ENCODE results near the gene KRTAP4-8.
"Not testable (repeated sequence)": the region's sequence is repeated elsewhere in the genome, so short reads cannot be mapped to it uniquely, and the experiment has no call there.

Gene KRTAP4-8

GRCh38 chr17:41063449-41063848 is 34.5 kb downstream of the KRTAP4-8 start:
- no peak for DNase-seq

GRCh38 chr17:41061964-41062363 is 36.0 kb downstream of the KRTAP4-8 start:
- DNase-seq: no peak

- no peak for DNase-seq
These were observed 37.8 kb downstream of the KRTAP4-8 start, which contains the start of gene KRTAP2-3 for GRCh38 chr17:41060052-41060604. Gene KRTAP2-3, minus strand, starts transcription at chr17:41060114. Its CDS starts 64 bp downstream, at chr17:41060050.

- DNase-seq: not testable (repeated sequence)
These were observed 38.5 kb downstream of the KRTAP4-8 start for GRCh38 chr17:41059276-41060051.

- DNase-seq: no peak
These were observed 39.2 kb downstream of the KRTAP4-8 start for GRCh38 chr17:41058741-41059140.

- DNase-seq: no peak
These were observed 40.4 kb downstream of the KRTAP4-8 start for GRCh38 chr17:41057547-41057946.

GRCh38 chr17:41055130-41055529 is 42.8 kb downstream of the KRTAP4-8 start, which contains the start of gene KRTAP2-2:
Gene KRTAP2-2, minus strand, starts transcription at chr17:41055230. Its CDS starts 19 bp downstream, at chr17:41055211.
- not testable (repeated sequence) for DNase-seq

GRCh38 chr17:41054556-41054955 is 43.4 kb downstream of the KRTAP4-8 start:
- not testable (repeated sequence) for DNase-seq

- DNase-seq: no peak
These were observed 43.9 kb downstream of the KRTAP4-8 start for GRCh38 chr17:41054025-41054424.

GRCh38 chr17:41052566-41052965 is 45.4 kb downstream of the KRTAP4-8 start:
- DNase-seq: no peak

- DNase-seq: no peak
These were observed 48.8 kb downstream of the KRTAP4-8 start for GRCh38 chr17:41049110-41049509.

- DNase-seq: no peak
These were observed 49.5 kb downstream of the KRTAP4-8 start for GRCh38 chr17:41048441-41048840.

All from NCI-H1092 treated with DMSO at 0.1 percent for 48 hours (cell line).